GM21529 (cell line): ENCODE measurements around the gene GNPNAT1.
"Not testable (repeated sequence)": the region's sequence is repeated elsewhere in the genome, so short reads cannot be mapped to it uniquely, and the experiment has no call there.

Source experiments
- ATAC-seq: cut with Tn5 transposase; IDR thresholded peaks from one replicate; pipeline ENCODE4 v1.9.1; 2021; ENCODE audit not compliant: unreplicated experiment

The GNPNAT1 gene

DNA sequence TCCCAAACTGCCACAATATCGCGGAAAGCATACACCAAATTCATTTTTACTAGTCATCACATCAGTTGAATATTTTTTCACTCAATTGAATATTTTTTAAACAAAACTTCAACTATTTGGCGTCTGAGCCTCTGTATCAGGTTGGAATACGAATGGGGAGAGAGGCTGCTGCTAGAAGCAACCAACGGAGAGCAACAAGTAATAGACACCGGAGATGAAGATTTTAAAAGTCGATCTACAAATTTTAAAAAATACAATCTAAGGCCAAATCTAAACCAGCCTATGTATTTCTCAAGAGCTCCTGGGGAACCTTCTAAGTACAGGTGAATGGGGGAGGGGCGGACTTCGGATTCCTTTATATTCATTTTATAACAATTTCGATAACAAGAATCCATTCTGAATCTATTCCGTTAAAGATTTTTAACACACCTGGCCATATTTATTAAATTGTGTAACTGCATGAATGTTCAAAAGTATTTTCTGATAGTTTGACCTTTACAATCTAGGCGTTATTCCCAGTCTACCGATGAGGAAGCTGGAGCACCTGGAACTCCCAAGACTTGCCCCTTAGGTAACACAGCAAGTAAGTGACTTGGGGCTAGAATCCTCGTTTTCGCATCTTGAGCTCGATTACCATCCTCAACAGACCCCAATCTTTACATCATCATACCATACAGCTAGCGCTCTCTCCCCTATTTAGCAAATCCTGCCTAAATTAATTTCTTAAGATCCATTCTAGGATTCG is 1.2 kb downstream of the GNPNAT1 start:
- no peak for ATAC-seq

GRCh38 chr14:52789118-52789517 is 2.3 kb downstream of the GNPNAT1 start:
- no peak for ATAC-seq

GRCh38 chr14:52786887-52787286 is 4.5 kb downstream of the GNPNAT1 start:
- no peak for ATAC-seq

DNA sequence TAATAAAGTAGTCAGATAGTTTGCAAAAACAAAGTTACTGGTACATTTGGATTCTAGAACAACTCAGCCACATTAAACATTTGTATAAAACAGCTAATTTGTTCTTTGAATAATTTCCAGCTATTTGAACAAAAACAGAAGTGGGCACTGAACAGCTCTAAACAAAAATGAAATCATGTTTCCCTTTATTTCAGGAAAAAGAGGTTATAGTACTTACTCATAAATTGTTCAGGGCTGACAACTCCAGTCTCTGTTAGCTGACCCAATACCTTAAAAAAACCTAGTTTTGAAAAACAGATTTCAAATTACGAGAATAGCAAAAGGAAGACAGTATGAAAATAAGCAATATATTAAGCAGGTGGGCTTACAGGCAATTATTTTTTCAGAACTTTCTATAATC is 8.2 kb downstream of the GNPNAT1 start:
- no peak for ATAC-seq

- ATAC-seq, result no peak
Observed at GRCh38 chr14:52781629-52782028, 9.8 kb downstream of the GNPNAT1 start.

DNA sequence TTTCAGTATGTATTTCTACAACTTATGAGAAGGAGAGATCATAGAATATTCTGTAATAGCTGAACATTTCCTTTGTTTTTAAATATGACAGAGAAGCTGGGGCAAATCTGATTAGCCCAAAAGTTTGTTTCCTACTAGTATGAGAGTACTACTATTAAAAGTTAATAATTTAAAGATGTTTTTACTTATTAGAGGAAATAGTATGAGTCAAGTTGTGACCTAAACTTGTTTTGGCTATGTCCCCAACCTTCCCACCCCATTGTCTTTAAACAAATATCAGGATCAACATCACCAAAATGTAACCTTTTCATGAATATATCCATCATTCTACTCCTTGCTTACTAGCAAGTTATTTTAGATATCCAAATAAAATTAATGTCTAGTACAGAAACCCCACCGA is 10.5 kb downstream of the GNPNAT1 start:
- ATAC-seq, result no peak

GRCh38 chr14:52778702-52779101 is 12.7 kb downstream of the GNPNAT1 start:
- no peak for ATAC-seq

GRCh38 chr14:52776816-52777215 is 14.6 kb downstream of the GNPNAT1 start:
- ATAC-seq, result no peak

DNA sequence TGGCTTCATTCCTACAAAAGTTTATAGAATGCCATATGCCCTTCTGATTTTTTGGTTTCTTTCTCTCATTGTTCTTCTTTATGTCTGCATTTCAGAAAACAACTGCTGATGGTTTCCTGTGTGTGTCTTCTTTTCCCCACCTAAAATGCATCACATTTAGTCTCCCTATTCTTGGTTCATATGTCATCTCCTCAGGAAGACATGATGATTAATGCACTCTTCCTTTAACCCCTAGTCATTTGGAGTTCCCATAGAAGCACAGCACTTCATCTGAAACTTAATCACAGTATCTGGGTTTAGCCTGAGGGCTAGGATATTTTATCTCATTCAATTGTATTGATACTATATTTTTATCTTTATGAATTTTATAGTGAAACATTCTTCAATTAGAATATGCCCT is 21.5 kb downstream of the GNPNAT1 start:
- ATAC-seq, result no peak

DNA sequence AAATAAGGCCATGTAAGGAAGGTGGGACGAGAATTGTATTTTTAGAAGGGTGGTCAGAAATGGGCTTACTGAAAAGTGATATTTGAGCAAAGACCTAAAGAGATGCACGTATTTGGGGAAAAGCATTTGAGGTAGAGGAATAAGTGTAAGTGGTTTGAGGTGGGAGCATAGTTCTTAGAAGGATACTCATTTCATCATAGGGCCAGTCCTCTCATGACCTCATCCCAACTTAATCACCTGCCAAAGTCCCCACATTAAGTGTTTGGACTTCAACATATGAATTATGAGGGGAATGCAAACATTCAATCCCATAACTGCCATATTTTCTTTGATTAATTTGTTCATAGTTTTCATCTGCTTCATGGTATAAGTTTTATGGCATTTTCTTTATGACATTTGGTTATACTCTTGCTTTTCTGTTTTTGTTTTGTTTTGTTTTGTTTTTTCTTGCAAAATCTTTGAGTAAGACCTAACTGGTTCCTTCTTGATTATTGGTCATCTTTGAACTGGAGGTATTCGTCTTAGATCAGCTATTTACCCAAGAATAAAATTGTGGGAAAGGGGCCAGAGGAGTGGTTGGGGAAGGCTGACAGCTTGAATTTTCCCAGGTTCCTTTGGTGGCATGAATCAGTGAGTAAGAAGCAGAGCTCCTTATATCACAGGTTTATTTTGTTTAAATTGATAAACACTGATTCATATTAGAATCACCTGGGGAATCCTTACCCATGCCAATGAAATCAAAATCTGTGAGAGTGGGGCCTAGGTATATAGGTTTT is 24.2 kb downstream of the GNPNAT1 start:
- no peak for ATAC-seq

GRCh38 chr14:52762923-52763322 is 28.5 kb downstream of the GNPNAT1 start:
- ATAC-seq, result not testable (repeated sequence)

GRCh38 chr14:52759145-52759544 is 32.3 kb downstream of the GNPNAT1 start:
- no peak for ATAC-seq

- ATAC-seq, result no peak
Observed at GRCh38 chr14:52755607-52756316, 35.6 kb downstream of the GNPNAT1 start.

GRCh38 chr14:52748647-52749292 is 42.6 kb downstream of the GNPNAT1 start:
- ATAC-seq, result no peak

DNA sequence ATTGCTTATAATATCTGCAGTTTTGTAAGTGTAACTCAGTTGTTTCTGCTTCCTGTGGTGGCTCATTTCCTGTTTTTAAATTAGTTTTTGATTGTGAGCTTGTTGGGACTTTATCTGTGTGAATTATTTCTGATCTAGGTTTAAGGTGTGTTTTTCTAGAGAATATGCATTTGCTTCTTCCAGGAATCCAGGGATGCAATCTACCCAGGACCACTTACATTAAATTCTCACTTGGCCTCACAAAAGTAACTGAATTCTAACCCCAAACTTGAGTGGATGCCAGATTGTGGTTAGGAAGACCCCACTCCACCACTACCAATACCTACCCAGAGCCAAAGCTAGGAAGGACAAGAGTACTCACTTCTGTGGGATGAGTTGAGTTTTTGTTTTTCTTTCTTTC is 49.5 kb downstream of the GNPNAT1 start:
- ATAC-seq, result peak; percentile 39

DNA sequence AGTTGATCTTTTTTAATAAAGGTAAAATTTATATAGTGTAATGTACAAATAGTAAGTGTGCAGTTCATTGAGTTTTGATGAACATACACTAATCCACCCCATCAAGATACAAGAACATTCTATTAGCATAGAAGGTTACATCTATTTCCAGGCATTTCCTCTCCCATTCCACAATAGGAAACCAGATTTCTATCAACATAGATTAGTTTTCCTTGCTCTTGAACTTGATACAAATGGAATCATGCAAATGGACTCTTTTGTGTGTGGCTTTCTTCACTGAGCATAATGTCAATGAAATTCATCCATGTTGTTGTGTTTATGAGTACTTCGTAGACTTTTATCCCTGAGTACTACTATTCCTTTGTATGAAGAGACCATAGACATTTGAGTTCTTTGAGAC is 50.7 kb downstream of the GNPNAT1 start:
- no peak for ATAC-seq

DNA sequence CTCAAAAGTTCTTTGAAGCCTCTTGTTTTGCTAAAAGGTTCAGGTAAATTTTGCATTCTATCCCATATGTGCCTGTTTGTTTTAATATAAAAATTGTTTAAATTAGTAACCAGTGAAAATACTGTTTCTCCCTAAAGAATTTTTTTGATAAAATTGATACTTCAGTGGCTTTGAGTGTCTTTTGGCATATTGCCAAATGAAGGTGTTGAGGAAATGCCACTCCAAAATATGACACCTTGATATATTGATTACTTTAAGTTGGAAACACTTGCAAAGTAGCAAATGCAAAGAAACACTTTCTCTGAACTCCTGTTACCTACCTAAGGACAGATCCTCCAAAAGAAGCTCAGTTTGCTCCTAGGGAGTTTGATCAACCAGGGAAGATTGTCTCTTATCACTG is 53.0 kb downstream of the GNPNAT1 start:
- no peak for ATAC-seq

DNA sequence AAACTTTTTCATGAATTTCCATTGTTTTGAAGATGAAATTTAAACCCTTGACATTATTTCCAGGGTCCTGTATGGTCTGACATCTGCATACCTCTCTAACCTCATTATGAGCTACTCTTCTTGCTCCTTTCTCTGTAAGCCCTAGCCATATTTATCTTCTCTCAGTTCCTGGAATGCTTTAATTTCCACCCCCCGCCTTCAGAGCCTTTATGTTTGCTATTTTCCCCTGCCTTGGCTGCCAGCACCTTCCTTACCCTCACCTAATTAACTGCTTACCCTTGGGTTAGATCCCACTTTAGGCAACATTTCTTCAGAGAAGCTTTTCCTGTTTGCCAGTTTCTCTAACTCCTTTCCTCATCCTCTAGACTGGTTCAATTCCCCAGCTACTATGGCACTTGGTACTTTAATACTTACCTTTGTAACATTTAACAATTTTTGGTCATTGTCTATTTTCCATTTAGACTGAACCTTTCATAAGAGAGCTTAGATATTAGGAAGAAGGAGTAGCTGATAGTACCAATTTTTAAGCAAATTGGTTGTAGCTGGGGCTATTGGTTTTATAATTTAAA is 55.4 kb downstream of the GNPNAT1 start:
- no peak for ATAC-seq

GRCh38 chr14:52733824-52734223 is 57.6 kb downstream of the GNPNAT1 start:
- ATAC-seq, result no peak

DNA sequence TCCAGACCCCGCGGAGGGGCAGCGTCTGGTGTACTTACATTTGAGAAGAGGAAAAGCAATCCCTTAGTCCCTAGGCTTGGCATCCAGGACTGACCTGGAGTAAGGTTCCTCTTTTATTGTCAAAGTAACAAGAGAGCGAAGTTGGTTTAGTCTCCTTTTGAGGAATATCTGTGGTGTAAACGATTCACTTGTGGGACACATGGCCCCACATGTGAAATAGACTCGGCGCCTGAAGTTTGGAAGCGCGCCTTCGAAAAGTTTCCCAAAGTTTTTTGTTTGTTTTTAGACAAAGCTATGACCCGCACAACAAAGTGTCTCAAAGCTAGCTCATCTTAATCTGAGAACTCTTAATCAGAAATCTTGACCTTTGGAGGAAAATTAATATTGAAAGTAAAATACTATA is 60.7 kb downstream of the GNPNAT1 start:
- ATAC-seq, result no peak
